ENCODE measurements around the gene MRPS26. TPM values are rescaled to one million over a fixed set of nuclear protein-coding genes. Genes with fewer than 3 reads are reported as not detected.

The MRPS26 gene
- total RNA-seq, 1 experiment from 2014 or later, result 58.3 TPM

DNA sequence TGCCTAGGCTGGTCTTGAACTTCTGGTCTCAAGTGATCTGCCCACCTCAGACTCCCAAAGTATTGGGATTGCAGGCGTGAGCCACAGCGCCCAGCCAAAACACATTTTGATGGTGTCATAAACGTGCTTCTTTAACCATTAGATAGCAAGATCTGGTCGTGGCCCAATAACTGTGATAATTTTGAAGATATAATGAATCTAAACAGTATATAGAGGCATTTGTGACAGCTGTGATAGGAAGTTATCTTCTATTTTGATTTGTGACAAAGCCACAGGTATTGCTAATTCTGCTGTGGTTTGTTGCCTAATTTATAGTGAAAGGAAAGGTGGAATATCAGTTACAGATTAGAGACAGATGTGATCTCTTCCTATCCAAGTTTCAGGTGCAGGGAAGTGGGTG is 24.9 kb downstream of the MRPS26 start:
- TF ChIP-seq, protein P1, sequence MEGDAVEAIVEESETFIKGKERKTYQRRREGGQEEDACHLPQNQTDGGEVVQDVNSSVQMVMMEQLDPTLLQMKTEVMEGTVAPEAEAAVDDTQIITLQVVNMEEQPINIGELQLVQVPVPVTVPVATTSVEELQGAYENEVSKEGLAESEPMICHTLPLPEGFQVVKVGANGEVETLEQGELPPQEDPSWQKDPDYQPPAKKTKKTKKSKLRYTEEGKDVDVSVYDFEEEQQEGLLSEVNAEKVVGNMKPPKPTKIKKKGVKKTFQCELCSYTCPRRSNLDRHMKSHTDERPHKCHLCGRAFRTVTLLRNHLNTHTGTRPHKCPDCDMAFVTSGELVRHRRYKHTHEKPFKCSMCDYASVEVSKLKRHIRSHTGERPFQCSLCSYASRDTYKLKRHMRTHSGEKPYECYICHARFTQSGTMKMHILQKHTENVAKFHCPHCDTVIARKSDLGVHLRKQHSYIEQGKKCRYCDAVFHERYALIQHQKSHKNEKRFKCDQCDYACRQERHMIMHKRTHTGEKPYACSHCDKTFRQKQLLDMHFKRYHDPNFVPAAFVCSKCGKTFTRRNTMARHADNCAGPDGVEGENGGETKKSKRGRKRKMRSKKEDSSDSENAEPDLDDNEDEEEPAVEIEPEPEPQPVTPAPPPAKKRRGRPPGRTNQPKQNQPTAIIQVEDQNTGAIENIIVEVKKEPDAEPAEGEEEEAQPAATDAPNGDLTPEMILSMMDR (conservative IDR thresholded peaks at IDR 0.05), result no peak
- DNase-seq, result no peak
- no peak overlapping the region for H3K27ac ChIP-seq
- no peaks in the 10 kb centered on the region for H3K27me3 ChIP-seq (ENCODE audit: insufficient read depth, low read depth)
- H3K79me2 ChIP-seq (ENCODE audit: low read depth), result no peaks in the 10 kb centered on the region
- CTCF ChIA-PET, result no interaction called here
- intact Hi-C loops (cut with micrococcal nuclease; ENCODE audit: unreplicated experiment), result no loop called here
- H4K20me1 ChIP-seq (ENCODE audit: insufficient read depth), result no peaks in the 10 kb centered on the region
- peaks cover 66% of the 10 kb centered on the region for H3K4me1 ChIP-seq (replicated peaks; ENCODE audit: insufficient read depth)
- BruUV-seq (replicated peaks), result no TSS peak
- no peaks in the 10 kb centered on the region for H3K9me3 ChIP-seq (ENCODE audit: insufficient read depth, low read depth)
- no peaks in the 10 kb centered on the region for H3K36me3 ChIP-seq (ENCODE audit: low read depth)
- H3F3A ChIP-seq (ENCODE audit: insufficient read depth, low read depth), result peaks cover 57% of the 10 kb centered on the region
- H2AFZ ChIP-seq, result no peak overlapping the region
- no peak overlapping the region for H3K4me3 ChIP-seq
- H3K9me2 ChIP-seq (ENCODE audit: insufficient read depth), result no peaks in the 10 kb centered on the region
- POLR2A ChIA-PET (ENCODE audit: unreplicated experiment), result no interaction called here
- no peak overlapping the region for H3K4me2 ChIP-seq

DNA sequence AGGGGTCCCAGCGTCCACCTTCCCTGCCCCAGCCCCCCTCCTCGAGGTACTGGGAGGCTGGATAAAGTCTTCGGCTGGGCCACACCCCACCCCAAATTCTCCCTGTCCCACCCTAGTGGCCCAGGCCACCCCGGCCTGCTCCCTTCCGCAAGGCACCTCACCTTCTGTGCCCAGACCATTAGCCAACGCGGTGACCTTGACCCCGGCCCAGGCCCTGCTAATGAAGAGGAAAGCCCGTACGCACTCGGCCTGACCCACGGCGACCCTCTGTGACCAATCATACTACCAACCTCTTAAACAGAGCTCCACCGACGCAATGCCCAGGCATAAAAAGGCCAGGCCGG is 25.4 kb downstream of the MRPS26 start:
- Histone ChIP-seq H3K9me2 (ENCODE audit: insufficient read depth) (no peaks in the 10 kb centered on the region), H3K27ac (no peak overlapping the region), H2AFZ (no peak overlapping the region), H3K4me2 (no peak overlapping the region), H3K79me2 (ENCODE audit: low read depth) (no peaks in the 10 kb centered on the region), H3F3A (ENCODE audit: insufficient read depth, low read depth) (peaks cover 52% of the 10 kb centered on the region), H3K9me3 (ENCODE audit: insufficient read depth, low read depth) (no peaks in the 10 kb centered on the region), H3K36me3 (ENCODE audit: low read depth) (no peaks in the 10 kb centered on the region), H3K27me3 (ENCODE audit: insufficient read depth, low read depth) (no peaks in the 10 kb centered on the region), H3K4me1 (replicated peaks; ENCODE audit: insufficient read depth) (peaks cover 61% of the 10 kb centered on the region), H3K4me3 (no peak overlapping the region), H4K20me1 (ENCODE audit: insufficient read depth) (no peaks in the 10 kb centered on the region)
- TF ChIP-seq, protein P1 (conservative IDR thresholded peaks at IDR 0.05), result no peak
- no peak for TF ChIP-seq EZH2 (IDR thresholded peaks at IDR 0.05; ENCODE audit: low read depth)
- DNase-seq, result no peak
- no TSS peak for BruUV-seq (replicated peaks)
- intact Hi-C loops (cut with micrococcal nuclease; ENCODE audit: unreplicated experiment), result no loop called here
- ChIA-PET POLR2A (ENCODE audit: unreplicated experiment) (no interaction called here), CTCF (no interaction called here)

DNA sequence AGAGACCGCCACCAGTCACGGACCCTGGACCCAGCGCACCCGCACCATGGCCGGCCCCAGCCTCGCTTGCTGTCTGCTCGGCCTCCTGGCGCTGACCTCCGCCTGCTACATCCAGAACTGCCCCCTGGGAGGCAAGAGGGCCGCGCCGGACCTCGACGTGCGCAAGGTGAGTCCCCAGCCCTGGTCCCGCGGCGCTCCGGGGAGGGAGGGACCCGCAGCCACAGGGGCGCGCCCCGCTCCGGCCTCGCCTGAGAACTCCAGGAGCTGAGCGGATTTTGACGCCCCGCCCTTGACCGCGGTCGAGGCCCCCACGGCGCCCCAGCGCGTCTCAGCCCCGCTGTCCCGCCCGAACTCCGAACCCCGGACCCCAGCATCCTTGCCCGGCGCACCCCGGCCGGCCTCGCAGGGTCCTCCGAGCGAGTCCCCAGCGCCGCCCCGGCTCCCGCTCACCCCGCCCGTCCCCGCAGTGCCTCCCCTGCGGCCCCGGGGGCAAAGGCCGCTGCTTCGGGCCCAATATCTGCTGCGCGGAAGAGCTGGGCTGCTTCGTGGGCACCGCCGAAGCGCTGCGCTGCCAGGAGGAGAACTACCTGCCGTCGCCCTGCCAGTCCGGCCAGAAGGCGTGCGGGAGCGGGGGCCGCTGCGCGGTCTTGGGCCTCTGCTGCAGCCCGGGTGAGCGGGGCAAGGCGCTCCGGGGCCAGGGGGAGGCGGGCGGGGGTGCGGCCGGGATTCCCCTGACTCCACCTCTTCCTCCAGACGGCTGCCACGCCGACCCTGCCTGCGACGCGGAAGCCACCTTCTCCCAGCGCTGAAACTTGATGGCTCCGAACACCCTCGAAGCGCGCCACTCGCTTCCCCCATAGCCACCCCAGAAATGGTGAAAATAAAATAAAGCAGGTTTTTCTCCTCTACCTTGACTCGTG is 26.0 kb downstream of the MRPS26 start, which contains the start of gene OXT:
Gene OXT (plus strand): TSS at position 11 of the 920 bp plus-strand sequence. CDS start 36 bp downstream, at position 47.
- Histone ChIP-seq H4K20me1 (ENCODE audit: insufficient read depth) (no peaks in the 10 kb centered on the region), H3K36me3 (ENCODE audit: low read depth) (no peaks in the 10 kb centered on the region), H3K27ac (no peak within 1 kb of the TSS), H3K4me3 (no peak within 1 kb of the TSS), H3F3A (ENCODE audit: insufficient read depth, low read depth) (peaks cover 46% of the 10 kb centered on the region), H3K79me2 (ENCODE audit: low read depth) (no peaks in the 10 kb centered on the region), H3K9me2 (ENCODE audit: insufficient read depth) (no peaks in the 10 kb centered on the region), H2AFZ (no peak within 1 kb of the TSS), H3K9me3 (ENCODE audit: insufficient read depth, low read depth) (no peaks in the 10 kb centered on the region), H3K4me1 (replicated peaks; ENCODE audit: insufficient read depth) (peaks cover 55% of the 10 kb centered on the region), H3K4me2 (no peak within 1 kb of the TSS), H3K27me3 (ENCODE audit: insufficient read depth, low read depth) (no peaks in the 10 kb centered on the region)
- no TSS peak for BruUV-seq (replicated peaks)
- POLR2A ChIA-PET (ENCODE audit: unreplicated experiment), result no interaction called here
- CTCF ChIA-PET, result interaction anchor here (0.5 kb wide), 1 partner anchor 18 kb away, joined by 6 read pairs; no protein-coding TSS in a partner anchor
- DNase-seq, result no peak
- TF ChIP-seq, protein P1 (conservative IDR thresholded peaks at IDR 0.05), result no peak
- no peak for TF ChIP-seq EZH2 (IDR thresholded peaks at IDR 0.05; ENCODE audit: low read depth)
- intact Hi-C loops (cut with micrococcal nuclease; ENCODE audit: unreplicated experiment), result no loop called here

Data from PC-9 (cell line).